GM12873 (cell line): ENCODE measurements around the gene PAX7.

Source experiments
- CTCF ChIP-seq: IDR thresholded peaks from 2 replicates; pipeline ENCODE4 v1.5.1; 2012; ENCODE audit warnings: low read depth, mild to moderate bottlenecking, moderate library complexity, low read length, control low read depth; ENCODE audit not compliant: insufficient read depth; ENCODE audit errors: missing control alignments

PAX7 gene

GRCh38 chr1:18670121-18670867 lies 39.6 kb downstream of the PAX7 start:
- TF ChIP-seq CTCF: no peak

GRCh38 chr1:18670868-18671225 lies 40.2 kb downstream of the PAX7 start:
- TF ChIP-seq CTCF: no peak

- peak; percentile 16 for TF ChIP-seq CTCF
Observed at GRCh38 chr1:18673976-18674375, 43.3 kb downstream of the PAX7 start.

- TF ChIP-seq CTCF: no peak
Observed at GRCh38 chr1:18676332-18676781, 45.7 kb downstream of the PAX7 start.

- TF ChIP-seq CTCF: peak; percentile 79
Observed at GRCh38 chr1:18681423-18681835, 50.8 kb downstream of the PAX7 start.

- no peak for TF ChIP-seq CTCF
Observed at GRCh38 chr1:18682375-18682774, 51.7 kb downstream of the PAX7 start.

GRCh38 chr1:18684303-18684702 lies 53.7 kb downstream of the PAX7 start:
- no peak for TF ChIP-seq CTCF
